Rectal smooth muscle tissue (tissue), 1 donor: ENCODE results near the gene THRAP3.

ENCODE experiments used
- H3K27ac ChIP-seq: one replicate; pipeline ENCODE4 v1.7.0; 2013; ENCODE audit warnings: low read depth, low read length, inconsistent platforms
- H3K27me3 ChIP-seq: one replicate; pipeline ENCODE4 v1.7.0; 2013; ENCODE audit warnings: low read length; ENCODE audit not compliant: control insufficient read depth, insufficient read depth
- H3K36me3 ChIP-seq: one replicate; pipeline ENCODE4 v1.7.0; 2013; ENCODE audit warnings: low read length; ENCODE audit not compliant: control insufficient read depth, insufficient read depth
- H3K4me1 ChIP-seq: one replicate; pipeline ENCODE4 v1.7.0; 2013; ENCODE audit warnings: low read length; ENCODE audit not compliant: control insufficient read depth, insufficient read depth
- H3K4me3 ChIP-seq: one replicate; pipeline ENCODE4 v1.7.0; 2013; ENCODE audit warnings: low read length
- H3K9ac ChIP-seq: one replicate; pipeline ENCODE4 v1.7.0; 2013; ENCODE audit warnings: low read length

Gene THRAP3

DNA sequence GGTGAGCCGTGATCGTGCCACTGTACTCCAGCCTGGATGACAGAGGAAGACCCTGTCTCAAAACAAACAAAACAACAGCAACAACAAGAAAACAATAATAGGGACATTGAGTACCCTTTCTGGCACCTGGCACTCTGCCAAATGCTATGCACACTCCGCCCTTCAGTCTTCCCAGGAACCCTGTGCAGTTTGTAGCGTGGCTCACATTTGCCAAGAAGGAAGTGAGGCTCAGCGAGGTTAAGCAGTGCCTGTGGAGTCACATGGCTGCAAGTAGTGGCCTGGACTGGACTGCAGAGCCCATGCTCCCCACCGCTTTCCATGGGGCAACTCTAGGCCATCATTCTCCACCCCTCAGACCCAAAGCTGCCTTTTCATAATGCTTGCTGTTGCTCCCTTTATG lies 104.5 kb downstream of the THRAP3 start:
- no peaks in the 10 kb centered on the region for H3K27me3 ChIP-seq
- H3K9ac ChIP-seq = no peak overlapping the region
- no peaks in the 10 kb centered on the region for H3K36me3 ChIP-seq
- no peak overlapping the region for H3K4me3 ChIP-seq
- H3K4me1 ChIP-seq = peaks cover 3% of the 10 kb centered on the region
- H3K27ac ChIP-seq = no peak overlapping the region

DNA sequence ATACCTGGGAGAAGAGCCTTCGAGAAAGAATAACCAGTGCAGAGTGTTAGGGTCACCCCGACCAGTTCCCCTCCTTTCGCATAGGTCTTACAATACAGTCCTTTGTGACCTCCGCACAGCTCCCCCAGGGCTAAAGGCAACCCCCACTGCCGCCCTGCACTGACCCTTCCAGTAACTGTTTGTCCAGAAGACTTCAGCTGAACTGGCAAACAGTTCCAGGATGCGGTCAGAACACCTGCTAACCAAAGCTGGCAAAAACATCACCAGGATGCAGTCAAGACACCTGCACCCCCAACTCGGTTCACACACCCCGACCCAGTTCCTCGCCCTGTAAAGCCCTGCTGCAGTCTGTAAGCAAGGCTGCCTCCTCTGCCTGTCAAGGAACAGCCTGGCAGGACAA lies 105.6 kb downstream of the THRAP3 start:
- Histone ChIP-seq H3K9ac (no peak overlapping the region), H3K27ac (no peak overlapping the region), H3K27me3 (no peaks in the 10 kb centered on the region), H3K36me3 (no peaks in the 10 kb centered on the region), H3K4me1 (no peaks in the 10 kb centered on the region), H3K4me3 (no peak overlapping the region)

DNA sequence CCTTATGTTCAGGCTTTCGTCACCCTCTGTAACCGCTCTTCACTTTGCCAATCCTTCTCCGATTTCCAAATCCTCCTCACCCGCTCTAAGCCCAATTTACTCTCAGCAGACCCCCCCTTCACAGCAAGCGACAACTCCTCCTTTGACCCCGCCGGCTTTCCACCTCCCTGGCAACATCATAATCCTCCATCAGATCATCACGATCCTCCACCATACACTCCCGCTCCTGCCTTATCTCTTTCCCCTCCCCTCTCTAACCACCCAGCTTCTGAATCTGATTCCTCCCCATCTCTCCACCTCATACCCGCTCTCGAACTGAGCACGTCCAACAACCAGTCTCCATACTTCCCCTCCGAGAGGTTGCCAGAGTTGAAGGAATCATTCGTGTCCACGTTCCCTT lies 106.7 kb downstream of the THRAP3 start:
- Histone ChIP-seq H3K36me3 (no peaks in the 10 kb centered on the region), H3K9ac (no peak overlapping the region), H3K4me1 (no peaks in the 10 kb centered on the region), H3K27ac (no peak overlapping the region), H3K4me3 (no peak overlapping the region), H3K27me3 (no peaks in the 10 kb centered on the region)

DNA sequence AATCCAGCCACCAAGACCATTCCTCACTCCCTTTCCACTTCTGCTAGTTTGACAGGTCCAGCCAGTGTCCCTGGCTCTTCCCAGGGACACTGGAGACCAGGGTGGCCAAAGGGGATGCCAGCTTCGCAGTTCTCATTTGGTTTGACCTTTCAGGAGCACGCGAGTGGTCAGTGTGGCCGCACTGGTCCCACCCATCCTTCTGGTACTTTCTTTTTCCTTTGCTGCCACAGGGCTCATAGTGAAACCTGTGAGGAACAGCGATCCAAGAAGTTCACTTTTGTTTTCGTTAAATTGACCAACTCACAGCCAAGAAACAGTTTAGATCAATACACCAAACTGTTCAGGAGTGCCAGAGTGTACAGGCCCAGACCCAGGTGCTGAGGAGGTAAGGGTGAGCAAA lies 113.6 kb downstream of the THRAP3 start:
- no peak overlapping the region for H3K27ac ChIP-seq
- peaks cover 7% of the 10 kb centered on the region for H3K36me3 ChIP-seq
- H3K4me1 ChIP-seq = no peaks in the 10 kb centered on the region
- no peaks in the 10 kb centered on the region for H3K27me3 ChIP-seq
- H3K4me3 ChIP-seq = no peak overlapping the region
- H3K9ac ChIP-seq = no peak overlapping the region

DNA sequence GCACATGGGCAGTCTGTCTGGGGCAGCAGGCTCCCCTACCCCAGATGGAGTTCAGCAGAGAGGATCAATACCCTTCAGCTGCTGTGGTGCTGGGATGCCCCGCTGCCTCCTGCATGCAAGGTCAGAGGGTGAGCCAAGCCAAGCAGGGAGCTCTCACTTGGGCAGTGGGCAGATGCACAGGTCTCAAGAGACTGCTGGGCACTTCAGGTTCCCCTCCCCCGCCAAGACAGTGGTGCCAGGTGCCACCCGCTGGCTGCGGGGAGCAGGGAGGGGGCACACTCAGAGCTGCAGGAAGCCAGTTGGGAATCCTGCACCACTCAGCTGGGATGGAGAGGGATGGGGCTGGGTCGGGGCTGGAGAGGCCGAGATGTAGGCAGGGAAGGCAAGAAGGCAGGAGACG lies 115.0 kb downstream of the THRAP3 start:
- Histone ChIP-seq H3K9ac (no peak overlapping the region), H3K27me3 (no peaks in the 10 kb centered on the region), H3K27ac (no peak overlapping the region), H3K4me3 (no peak overlapping the region), H3K36me3 (peaks cover 7% of the 10 kb centered on the region), H3K4me1 (no peaks in the 10 kb centered on the region)

DNA sequence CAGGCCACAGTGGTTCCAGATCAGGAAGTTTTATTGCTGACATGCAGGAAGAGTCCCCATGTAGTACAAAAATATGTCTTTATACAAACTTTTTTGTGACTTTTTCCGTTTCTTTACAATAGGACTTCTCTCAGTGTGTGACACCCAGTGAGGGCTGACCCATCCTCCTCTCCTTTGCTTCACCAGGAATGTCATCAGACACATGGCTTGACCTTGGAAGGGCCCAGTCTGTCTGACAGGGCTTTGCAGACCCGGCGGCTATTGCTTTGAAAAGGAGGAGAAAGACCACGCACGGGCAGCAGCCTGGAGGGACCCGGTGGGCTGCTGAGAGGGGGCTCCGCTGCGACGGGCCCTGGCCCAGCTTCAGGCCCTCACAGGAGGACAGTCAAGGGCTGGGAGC lies 115.4 kb downstream of the THRAP3 start:
- H3K27ac ChIP-seq = no peak overlapping the region
- no peak overlapping the region for H3K9ac ChIP-seq
- peaks cover 8% of the 10 kb centered on the region for H3K36me3 ChIP-seq
- H3K27me3 ChIP-seq = no peaks in the 10 kb centered on the region
- no peak overlapping the region for H3K4me3 ChIP-seq
- no peaks in the 10 kb centered on the region for H3K4me1 ChIP-seq

DNA sequence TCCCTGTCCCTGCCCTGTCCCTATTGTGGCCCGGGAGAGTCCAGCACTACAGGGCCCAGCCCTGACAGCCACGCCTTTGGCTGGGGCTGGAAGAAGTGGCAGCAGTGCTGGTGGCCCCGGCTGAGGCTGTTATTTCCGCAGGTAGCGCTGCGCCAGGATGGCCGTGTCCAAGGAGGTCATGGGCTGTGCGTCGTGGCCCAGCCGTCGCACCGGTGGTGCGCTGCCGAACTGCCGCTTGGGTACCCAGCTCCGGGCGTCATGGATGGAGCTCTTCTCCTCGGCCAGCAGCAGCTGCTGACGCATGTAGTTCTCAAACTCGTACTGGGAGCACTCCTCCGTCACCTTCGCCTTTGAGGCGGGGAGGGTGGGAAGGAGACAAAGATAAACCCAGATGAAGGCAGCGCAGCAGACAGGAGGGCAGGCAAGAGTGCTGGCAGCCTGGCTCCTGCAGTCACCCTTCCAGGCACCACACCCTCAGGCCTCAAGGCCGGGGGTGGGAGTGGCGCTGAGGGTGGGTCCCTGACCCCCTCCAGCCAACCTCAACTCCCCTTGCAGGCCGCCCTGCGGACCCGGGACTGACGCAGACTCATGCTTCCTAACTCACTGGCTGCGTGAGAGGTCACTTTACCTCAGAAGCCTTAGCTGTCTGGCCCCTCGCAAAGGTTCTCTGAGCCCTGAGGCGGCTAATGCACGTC lies 117.5 kb downstream of the THRAP3 start:
- peaks cover 22% of the 10 kb centered on the region for H3K36me3 ChIP-seq
- no peak overlapping the region for H3K27ac ChIP-seq
- no peak overlapping the region for H3K9ac ChIP-seq
- H3K4me3 ChIP-seq = no peak overlapping the region
- H3K4me1 ChIP-seq = no peaks in the 10 kb centered on the region
- H3K27me3 ChIP-seq = no peaks in the 10 kb centered on the region

DNA sequence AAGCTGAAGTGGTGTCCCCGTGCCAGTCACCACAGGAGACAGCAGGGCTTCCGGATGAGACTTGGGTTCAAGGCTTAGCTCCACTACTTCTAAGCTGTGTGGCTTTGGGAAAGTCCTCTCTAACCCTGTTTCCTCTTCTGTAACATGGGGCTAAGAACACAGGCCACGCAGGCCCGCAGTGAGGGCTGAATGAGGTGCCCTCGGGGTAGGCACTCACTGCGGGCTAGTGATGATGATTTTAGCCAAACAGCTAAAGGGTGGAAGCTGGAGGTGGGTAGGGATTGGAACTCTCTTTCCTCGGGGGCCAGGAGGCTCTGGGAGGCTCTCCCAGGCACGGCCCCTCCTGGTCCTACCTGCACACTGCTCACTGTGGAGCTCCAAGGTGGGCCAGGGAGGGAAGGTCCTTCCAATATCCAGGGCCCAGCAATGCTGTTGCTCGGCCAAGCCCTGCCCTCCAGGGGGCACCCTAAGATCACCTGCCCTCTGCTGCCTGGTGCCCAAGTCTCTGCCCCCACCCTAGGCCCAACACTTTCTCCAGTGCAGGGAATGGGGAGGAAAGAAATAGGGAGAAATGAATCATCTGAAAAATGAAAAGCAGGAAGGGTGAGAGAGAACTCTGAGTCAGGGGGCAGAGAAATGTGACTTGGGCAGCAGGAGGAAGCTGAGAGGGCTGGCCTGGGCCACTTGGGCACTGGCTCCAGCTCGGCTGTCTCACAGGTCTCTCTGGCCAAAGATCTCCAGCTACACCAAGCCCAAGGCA lies 118.4 kb downstream of the THRAP3 start:
- no peaks in the 10 kb centered on the region for H3K27me3 ChIP-seq
- no peak overlapping the region for H3K27ac ChIP-seq
- peaks cover 28% of the 10 kb centered on the region for H3K36me3 ChIP-seq
- no peaks in the 10 kb centered on the region for H3K4me1 ChIP-seq
- H3K4me3 ChIP-seq = no peak overlapping the region
- no peak overlapping the region for H3K9ac ChIP-seq

DNA sequence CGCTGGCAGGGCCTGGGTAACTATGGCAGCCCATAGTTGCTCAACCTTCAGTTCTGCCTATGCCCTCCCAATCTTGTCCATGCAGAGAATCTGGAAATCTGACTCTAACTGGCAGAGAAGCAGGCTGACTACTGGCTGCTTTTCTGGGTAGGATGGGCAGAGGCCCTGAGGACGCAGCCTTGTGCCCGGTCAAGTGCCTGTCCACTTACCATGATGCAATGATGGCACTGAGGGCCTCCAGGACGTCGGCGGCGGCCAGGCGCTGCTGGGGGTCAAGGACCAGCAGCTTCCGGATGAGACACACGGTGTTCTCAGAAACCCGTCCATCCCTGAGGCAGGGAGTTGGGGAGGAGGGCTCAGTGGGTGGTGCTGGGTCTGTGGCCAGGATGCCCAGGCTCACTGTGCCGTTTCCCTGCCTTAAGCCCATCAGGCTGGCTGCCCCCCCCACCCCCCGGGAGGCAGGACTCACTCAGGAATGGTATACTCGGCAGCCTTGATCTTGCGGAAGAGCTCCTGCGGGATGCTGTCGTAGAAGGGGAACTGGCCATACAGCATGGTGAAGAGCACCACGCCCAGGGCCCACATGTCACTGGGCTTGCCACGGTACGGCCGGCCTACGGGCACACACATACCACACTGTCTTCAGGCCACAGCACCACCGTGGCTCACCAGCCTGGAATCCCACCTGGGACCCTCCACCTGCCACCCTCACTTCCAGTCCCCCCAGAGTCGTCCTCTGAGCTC lies 119.6 kb downstream of the THRAP3 start:
- H3K36me3 ChIP-seq = peaks cover 39% of the 10 kb centered on the region

DNA sequence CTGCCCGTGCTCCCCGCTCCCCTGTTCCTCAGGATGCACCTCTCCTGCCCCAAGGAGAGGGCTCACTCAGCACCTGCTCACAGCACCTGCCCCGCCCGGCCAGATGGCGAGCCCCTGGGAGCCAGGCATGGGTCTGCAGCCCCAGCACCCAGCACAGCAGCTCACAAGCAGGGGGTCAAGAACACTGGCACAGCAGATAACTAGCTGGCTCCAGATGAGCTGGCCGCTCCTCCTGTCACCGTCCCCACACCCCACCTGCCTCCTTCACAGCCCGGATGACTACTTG lies 120.1 kb downstream of the THRAP3 start:
- H3K4me3 ChIP-seq = no peak overlapping the region
- H3K27ac ChIP-seq = no peak overlapping the region
- H3K4me1 ChIP-seq = no peaks in the 10 kb centered on the region
- no peaks in the 10 kb centered on the region for H3K27me3 ChIP-seq
- no peak overlapping the region for H3K9ac ChIP-seq
- peaks cover 39% of the 10 kb centered on the region for H3K36me3 ChIP-seq

More for the DNA sequence above, 119.6 kb downstream of the THRAP3 start:
- Histone ChIP-seq H3K4me3 (no peak overlapping the region), H3K27me3 (no peaks in the 10 kb centered on the region), H3K27ac (no peak overlapping the region), H3K9ac (no peak overlapping the region), H3K4me1 (no peaks in the 10 kb centered on the region)

DNA sequence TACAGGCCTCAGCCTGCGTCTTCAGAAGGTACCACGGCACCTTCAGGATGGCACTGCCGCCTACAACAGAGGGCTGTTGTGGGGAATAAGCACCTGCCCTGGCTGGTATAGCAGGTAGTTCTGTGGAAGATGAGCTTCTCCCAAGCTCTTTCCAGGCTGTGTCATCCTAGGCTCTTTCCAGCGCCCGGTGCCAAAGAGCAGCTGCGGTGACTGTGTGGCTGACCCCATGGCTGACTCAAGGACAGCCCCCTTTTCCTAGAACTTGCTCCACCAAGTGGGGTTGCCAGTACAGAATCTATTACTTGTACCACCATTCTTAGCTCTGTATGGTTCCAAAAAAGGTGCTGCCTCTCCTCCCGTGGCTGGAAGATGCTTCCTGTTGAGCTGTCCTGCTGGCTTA lies 121.1 kb downstream of the THRAP3 start:
- Histone ChIP-seq H3K4me3 (no peak overlapping the region), H3K27me3 (no peaks in the 10 kb centered on the region), H3K4me1 (peaks cover 1% of the 10 kb centered on the region), H3K9ac (no peak overlapping the region), H3K27ac (no peak overlapping the region), H3K36me3 (peaks cover 39% of the 10 kb centered on the region)

DNA sequence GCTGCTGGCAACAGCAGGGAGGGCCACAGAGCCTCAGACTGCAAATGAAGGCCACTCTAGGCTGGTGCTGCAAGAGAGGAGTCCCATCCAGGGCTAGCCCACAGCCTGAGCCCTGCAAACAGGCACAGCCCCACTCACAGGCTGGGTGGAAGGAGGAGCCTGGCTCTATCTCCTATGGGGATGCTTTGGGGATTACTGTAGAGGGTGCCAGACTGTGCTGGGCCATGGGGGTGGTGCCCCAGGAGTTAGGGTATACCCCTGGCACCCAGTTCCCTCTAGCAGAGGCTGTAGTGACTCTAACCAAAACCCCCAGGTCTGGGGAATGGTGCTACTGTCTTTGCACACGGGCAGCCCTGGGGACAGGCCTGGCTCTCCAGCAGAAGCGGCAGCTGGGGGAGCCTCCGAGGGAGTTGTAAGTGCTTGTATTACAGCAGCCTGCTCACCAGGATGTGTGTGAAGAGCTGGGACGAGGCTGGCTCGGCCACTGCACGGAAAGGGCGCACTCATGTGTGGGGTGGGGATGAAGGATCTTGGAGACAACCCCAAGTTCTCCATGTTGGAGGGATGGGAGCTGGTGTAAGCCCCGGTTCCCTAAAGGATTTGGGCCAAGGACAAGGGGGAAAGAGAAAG lies 122.6 kb downstream of the THRAP3 start:
- no peaks in the 10 kb centered on the region for H3K27me3 ChIP-seq
- no peak overlapping the region for H3K27ac ChIP-seq
- H3K4me1 ChIP-seq = peaks cover 16% of the 10 kb centered on the region
- H3K9ac ChIP-seq = no peak overlapping the region
- H3K36me3 ChIP-seq = peaks cover 32% of the 10 kb centered on the region
- H3K4me3 ChIP-seq = no peak overlapping the region
